ENCODE data around the gene MDM2.

DNA sequence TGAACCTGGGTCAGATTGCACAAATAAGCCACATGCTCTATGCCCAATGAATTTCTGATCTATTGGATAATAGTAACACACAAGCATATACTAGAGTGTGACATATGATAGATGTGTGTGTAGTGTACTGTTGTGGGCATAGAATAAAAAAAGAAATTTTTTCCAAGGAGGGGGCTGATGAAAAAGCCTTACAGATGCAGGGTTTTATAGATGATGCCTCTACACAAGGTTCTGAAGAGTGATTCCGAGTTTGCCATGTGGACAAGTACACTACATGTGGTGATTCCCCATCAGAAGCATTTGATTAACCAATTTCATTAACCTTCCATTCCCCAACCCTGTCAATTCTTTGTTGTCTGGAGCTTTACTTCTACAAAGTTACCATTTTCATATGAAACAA is 79.7 kb downstream of the MDM2 start:
- TF ChIP-seq ZNF232 (CRISPR knock-in tag; IDR thresholded peaks at IDR 0.05): no peak
- TF ChIP-seq, protein P1, sequence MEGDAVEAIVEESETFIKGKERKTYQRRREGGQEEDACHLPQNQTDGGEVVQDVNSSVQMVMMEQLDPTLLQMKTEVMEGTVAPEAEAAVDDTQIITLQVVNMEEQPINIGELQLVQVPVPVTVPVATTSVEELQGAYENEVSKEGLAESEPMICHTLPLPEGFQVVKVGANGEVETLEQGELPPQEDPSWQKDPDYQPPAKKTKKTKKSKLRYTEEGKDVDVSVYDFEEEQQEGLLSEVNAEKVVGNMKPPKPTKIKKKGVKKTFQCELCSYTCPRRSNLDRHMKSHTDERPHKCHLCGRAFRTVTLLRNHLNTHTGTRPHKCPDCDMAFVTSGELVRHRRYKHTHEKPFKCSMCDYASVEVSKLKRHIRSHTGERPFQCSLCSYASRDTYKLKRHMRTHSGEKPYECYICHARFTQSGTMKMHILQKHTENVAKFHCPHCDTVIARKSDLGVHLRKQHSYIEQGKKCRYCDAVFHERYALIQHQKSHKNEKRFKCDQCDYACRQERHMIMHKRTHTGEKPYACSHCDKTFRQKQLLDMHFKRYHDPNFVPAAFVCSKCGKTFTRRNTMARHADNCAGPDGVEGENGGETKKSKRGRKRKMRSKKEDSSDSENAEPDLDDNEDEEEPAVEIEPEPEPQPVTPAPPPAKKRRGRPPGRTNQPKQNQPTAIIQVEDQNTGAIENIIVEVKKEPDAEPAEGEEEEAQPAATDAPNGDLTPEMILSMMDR (IDR thresholded peaks at IDR 0.05): no peak
- TF ChIP-seq ATF1 (CRISPR knock-in tag; IDR thresholded peaks at IDR 0.05): no peak
- no peak for TF ChIP-seq CREB1 (CRISPR knock-in tag; IDR thresholded peaks at IDR 0.05)
- TF ChIP-seq, protein P2, sequence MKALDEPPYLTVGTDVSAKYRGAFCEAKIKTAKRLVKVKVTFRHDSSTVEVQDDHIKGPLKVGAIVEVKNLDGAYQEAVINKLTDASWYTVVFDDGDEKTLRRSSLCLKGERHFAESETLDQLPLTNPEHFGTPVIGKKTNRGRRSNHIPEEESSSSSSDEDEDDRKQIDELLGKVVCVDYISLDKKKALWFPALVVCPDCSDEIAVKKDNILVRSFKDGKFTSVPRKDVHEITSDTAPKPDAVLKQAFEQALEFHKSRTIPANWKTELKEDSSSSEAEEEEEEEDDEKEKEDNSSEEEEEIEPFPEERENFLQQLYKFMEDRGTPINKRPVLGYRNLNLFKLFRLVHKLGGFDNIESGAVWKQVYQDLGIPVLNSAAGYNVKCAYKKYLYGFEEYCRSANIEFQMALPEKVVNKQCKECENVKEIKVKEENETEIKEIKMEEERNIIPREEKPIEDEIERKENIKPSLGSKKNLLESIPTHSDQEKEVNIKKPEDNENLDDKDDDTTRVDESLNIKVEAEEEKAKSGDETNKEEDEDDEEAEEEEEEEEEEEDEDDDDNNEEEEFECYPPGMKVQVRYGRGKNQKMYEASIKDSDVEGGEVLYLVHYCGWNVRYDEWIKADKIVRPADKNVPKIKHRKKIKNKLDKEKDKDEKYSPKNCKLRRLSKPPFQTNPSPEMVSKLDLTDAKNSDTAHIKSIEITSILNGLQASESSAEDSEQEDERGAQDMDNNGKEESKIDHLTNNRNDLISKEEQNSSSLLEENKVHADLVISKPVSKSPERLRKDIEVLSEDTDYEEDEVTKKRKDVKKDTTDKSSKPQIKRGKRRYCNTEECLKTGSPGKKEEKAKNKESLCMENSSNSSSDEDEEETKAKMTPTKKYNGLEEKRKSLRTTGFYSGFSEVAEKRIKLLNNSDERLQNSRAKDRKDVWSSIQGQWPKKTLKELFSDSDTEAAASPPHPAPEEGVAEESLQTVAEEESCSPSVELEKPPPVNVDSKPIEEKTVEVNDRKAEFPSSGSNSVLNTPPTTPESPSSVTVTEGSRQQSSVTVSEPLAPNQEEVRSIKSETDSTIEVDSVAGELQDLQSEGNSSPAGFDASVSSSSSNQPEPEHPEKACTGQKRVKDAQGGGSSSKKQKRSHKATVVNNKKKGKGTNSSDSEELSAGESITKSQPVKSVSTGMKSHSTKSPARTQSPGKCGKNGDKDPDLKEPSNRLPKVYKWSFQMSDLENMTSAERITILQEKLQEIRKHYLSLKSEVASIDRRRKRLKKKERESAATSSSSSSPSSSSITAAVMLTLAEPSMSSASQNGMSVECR (CRISPR knock-in tag; IDR thresholded peaks at IDR 0.05; ENCODE audit: borderline replicate concordance): no peak
- TF ChIP-seq, protein P3, sequence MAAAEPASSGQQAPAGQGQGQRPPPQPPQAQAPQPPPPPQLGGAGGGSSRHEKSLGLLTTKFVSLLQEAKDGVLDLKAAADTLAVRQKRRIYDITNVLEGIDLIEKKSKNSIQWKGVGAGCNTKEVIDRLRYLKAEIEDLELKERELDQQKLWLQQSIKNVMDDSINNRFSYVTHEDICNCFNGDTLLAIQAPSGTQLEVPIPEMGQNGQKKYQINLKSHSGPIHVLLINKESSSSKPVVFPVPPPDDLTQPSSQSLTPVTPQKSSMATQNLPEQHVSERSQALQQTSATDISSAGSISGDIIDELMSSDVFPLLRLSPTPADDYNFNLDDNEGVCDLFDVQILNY (CRISPR knock-in tag; IDR thresholded peaks at IDR 0.05): no peak
- no peak for TF ChIP-seq FOXP1 (CRISPR knock-in tag; IDR thresholded peaks at IDR 0.05; ENCODE audit: borderline replicate concordance)
- TF ChIP-seq, protein P4, sequence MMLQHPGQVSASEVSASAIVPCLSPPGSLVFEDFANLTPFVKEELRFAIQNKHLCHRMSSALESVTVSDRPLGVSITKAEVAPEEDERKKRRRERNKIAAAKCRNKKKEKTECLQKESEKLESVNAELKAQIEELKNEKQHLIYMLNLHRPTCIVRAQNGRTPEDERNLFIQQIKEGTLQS (CRISPR knock-in tag; conservative IDR thresholded peaks at IDR 0.05): no peak
- TF ChIP-seq, protein P5, sequence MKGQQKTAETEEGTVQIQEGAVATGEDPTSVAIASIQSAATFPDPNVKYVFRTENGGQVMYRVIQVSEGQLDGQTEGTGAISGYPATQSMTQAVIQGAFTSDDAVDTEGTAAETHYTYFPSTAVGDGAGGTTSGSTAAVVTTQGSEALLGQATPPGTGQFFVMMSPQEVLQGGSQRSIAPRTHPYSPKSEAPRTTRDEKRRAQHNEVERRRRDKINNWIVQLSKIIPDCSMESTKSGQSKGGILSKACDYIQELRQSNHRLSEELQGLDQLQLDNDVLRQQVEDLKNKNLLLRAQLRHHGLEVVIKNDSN (CRISPR knock-in tag; IDR thresholded peaks at IDR 0.05): no peak
- TF ChIP-seq IRF2 (CRISPR knock-in tag; IDR thresholded peaks at IDR 0.05; ENCODE audit: borderline replicate concordance, low read depth): no peak
- TF ChIP-seq SMAD3 (CRISPR knock-in tag; IDR thresholded peaks at IDR 0.05; ENCODE audit: borderline replicate concordance): no peak
